ENCODE data around the gene CARD16. TPM values are rescaled to one million over a fixed set of nuclear protein-coding genes. Genes with fewer than 3 reads are reported as not detected.
A peak's percentile ranks its signal among the peaks of the same experiment; 100 is the strongest.
"Not testable (repeated sequence)": the region's sequence is repeated elsewhere in the genome, so short reads cannot be mapped to it uniquely, and the experiment has no call there.

CARD16 gene
- total RNA-seq, 1 donor from 2014 or later, result not detected

GRCh38 chr11:105046898-105047579 lies 1.9 kb upstream of the CARD16 start:
- no peaks in the 10 kb centered on the region for H3K36me3 ChIP-seq (ENCODE audit: control insufficient read depth, insufficient read depth, low read length)
- peak; percentile 88 for DNase-seq (ENCODE audit: low read depth)
- H3K27me3 ChIP-seq (ENCODE audit: control insufficient read depth, insufficient read depth, low read length), result no peaks in the 10 kb centered on the region
- no peak overlapping the region for H3K4me3 ChIP-seq (ENCODE audit: low read depth, low read length)
- TF ChIP-seq CTCF (IDR thresholded peaks at IDR 0.05; ENCODE audit: insufficient read depth, low read length, poor library complexity, severe bottlenecking), result no peak

- DNase-seq (ENCODE audit: low read depth), result no peak
- H3K36me3 ChIP-seq (ENCODE audit: control insufficient read depth, insufficient read depth, low read length), result no peaks in the 10 kb centered on the region
- H3K4me3 ChIP-seq (ENCODE audit: low read depth, low read length), result no peak overlapping the region
- no peaks in the 10 kb centered on the region for H3K27me3 ChIP-seq (ENCODE audit: control insufficient read depth, insufficient read depth, low read length)
- no peak for TF ChIP-seq CTCF (IDR thresholded peaks at IDR 0.05; ENCODE audit: insufficient read depth, low read length, poor library complexity, severe bottlenecking)
These were observed 651 bp upstream of the CARD16 start for GRCh38 chr11:105045676-105046296.

GRCh38 chr11:105042178-105042577 lies 3.0 kb downstream of the CARD16 start:
- Histone ChIP-seq H3K36me3 (ENCODE audit: control insufficient read depth, insufficient read depth, low read length) (no peaks in the 10 kb centered on the region), H3K27me3 (ENCODE audit: control insufficient read depth, insufficient read depth, low read length) (no peaks in the 10 kb centered on the region), H3K4me3 (ENCODE audit: low read depth, low read length) (no peak overlapping the region)
- no peak for TF ChIP-seq CTCF (IDR thresholded peaks at IDR 0.05; ENCODE audit: insufficient read depth, low read length, poor library complexity, severe bottlenecking)
- DNase-seq (ENCODE audit: low read depth), result no peak

- Histone ChIP-seq H3K27me3 (ENCODE audit: control insufficient read depth, insufficient read depth, low read length) (no peaks in the 10 kb centered on the region), H3K4me3 (ENCODE audit: low read depth, low read length) (no peak overlapping the region), H3K36me3 (ENCODE audit: control insufficient read depth, insufficient read depth, low read length) (no peaks in the 10 kb centered on the region)
- TF ChIP-seq CTCF (IDR thresholded peaks at IDR 0.05; ENCODE audit: insufficient read depth, low read length, poor library complexity, severe bottlenecking), result no peak
- no peak for DNase-seq (ENCODE audit: low read depth)
These were observed 4.4 kb downstream of the CARD16 start for GRCh38 chr11:105040703-105041102.

GRCh38 chr11:105034813-105035620 lies 10.1 kb downstream of the CARD16 start, which contains the start of gene CASP1:
TSS of gene CASP1 (minus strand) at chr11:105035144. CDS start at chr11:105035113, 31 bp downstream.
- no peak within 1 kb of the TSS for H3K4me3 ChIP-seq (ENCODE audit: low read depth, low read length)
- H3K36me3 ChIP-seq (ENCODE audit: control insufficient read depth, insufficient read depth, low read length), result no peaks in the 10 kb centered on the region
- H3K27me3 ChIP-seq (ENCODE audit: control insufficient read depth, insufficient read depth, low read length), result no peaks in the 10 kb centered on the region
- no peak for DNase-seq (ENCODE audit: low read depth)
- TF ChIP-seq CTCF (IDR thresholded peaks at IDR 0.05; ENCODE audit: insufficient read depth, low read length, poor library complexity, severe bottlenecking), result no peak

GRCh38 chr11:105034388-105034787 lies 10.7 kb downstream of the CARD16 start:
- not testable (repeated sequence) for H3K36me3 ChIP-seq (ENCODE audit: control insufficient read depth, insufficient read depth, low read length); H3K27me3 ChIP-seq (ENCODE audit: control insufficient read depth, insufficient read depth, low read length); DNase-seq (ENCODE audit: low read depth); H3K4me3 ChIP-seq (ENCODE audit: low read depth, low read length)
